GM23338 (cell line): ENCODE measurements around the gene KLHL4. TPM values are rescaled to one million over a fixed set of nuclear protein-coding genes. Genes with fewer than 3 reads are reported as not detected.

ENCODE experiments used
- ATAC-seq: fragments of 200-7000 bp; cut with Tn5 transposase; 3 replicates; pipeline ENCODE4 v1.9.1; 2020
- DNase-seq: peaks from one replicate; pipeline ENCODE4 v3.0.0-alpha.2; 2015; ENCODE audit warnings: low spot score
- H2AFZ ChIP-seq: fragments of 200-600 bp; sonication (generic); 2 replicates; pipeline ENCODE4 v1.8.0; 2016; ENCODE audit warnings: antibody characterized with exemption, mild to moderate bottlenecking, moderate library complexity
- H3F3A ChIP-seq: fragments of 200-600 bp; sonication (generic); replicated peaks from 2 replicates; pipeline ENCODE4 v1.8.0; 2017; ENCODE audit warnings: antibody characterized with exemption, mixed run types, low read depth
- H3K27ac ChIP-seq: fragments of 200-600 bp; sonication (generic); 2 replicates; pipeline ENCODE4 v1.6.1; 2016; ENCODE audit warnings: low read depth
- H3K27me3 ChIP-seq: fragments of 200-600 bp; sonication (generic); 2 replicates; pipeline ENCODE4 v1.8.0; 2016; ENCODE audit warnings: mild to moderate bottlenecking, mixed run types, moderate library complexity; ENCODE audit not compliant: insufficient read depth
- H3K36me3 ChIP-seq: fragments of 200-600 bp; sonication (generic); 2 replicates; pipeline ENCODE4 v1.8.0; 2016; ENCODE audit warnings: mild to moderate bottlenecking; ENCODE audit not compliant: insufficient read depth
- H3K4me1 ChIP-seq: fragments of 200-600 bp; sonication (generic); 2 replicates; pipeline ENCODE4 v1.8.0; 2016; ENCODE audit warnings: mild to moderate bottlenecking, moderate library complexity; ENCODE audit not compliant: insufficient read depth
- H3K4me2 ChIP-seq: fragments of 200-600 bp; sonication (generic); 2 replicates; pipeline ENCODE4 v1.7.1; 2017; ENCODE audit warnings: mixed run types
- H3K4me3 ChIP-seq: fragments of 200-600 bp; sonication (generic); 2 replicates; pipeline ENCODE4 v1.6.1; 2016; ENCODE audit warnings: mixed run types
- H3K79me2 ChIP-seq: fragments of 200-600 bp; sonication (generic); replicated peaks from 2 replicates; pipeline ENCODE4 v1.8.0; 2017; ENCODE audit warnings: mild to moderate bottlenecking; ENCODE audit not compliant: insufficient read depth
- H3K9me2 ChIP-seq: fragments of 200-600 bp; sonication (generic); 2 replicates; pipeline ENCODE4 v1.8.0; 2017; ENCODE audit not compliant: insufficient read depth
- H4K20me1 ChIP-seq: fragments of 200-600 bp; sonication (generic); replicated peaks from 2 replicates; pipeline ENCODE4 v1.8.0; 2017; ENCODE audit warnings: mild to moderate bottlenecking; ENCODE audit not compliant: insufficient read depth
- H3K27ac Mint-ChIP-seq: 2 replicates; pipeline ENCODE4 v1.8.0; 2020; ENCODE audit warnings: inconsistent platforms, mild to moderate bottlenecking, moderate library complexity, mixed read lengths
- H3K27me3 Mint-ChIP-seq: 3 replicates; pipeline ENCODE4 v1.8.0; 2022; ENCODE audit warnings: low read depth, mild to moderate bottlenecking, moderate library complexity, mixed read lengths, inconsistent platforms; ENCODE audit not compliant: insufficient read depth, poor library complexity
- H3K36me3 Mint-ChIP-seq: 3 replicates; pipeline ENCODE4 v1.8.0; 2021; ENCODE audit warnings: low read depth, mild to moderate bottlenecking, inconsistent platforms, moderate library complexity, mixed read lengths
- H3K4me1 Mint-ChIP-seq: 3 replicates; pipeline ENCODE4 v1.8.0; 2020; ENCODE audit warnings: mild to moderate bottlenecking, inconsistent platforms, mixed read lengths
- H3K4me3 Mint-ChIP-seq: 3 replicates; pipeline ENCODE4 v1.8.0; 2021; ENCODE audit warnings: moderate library complexity, mild to moderate bottlenecking, inconsistent platforms, mixed read lengths
- H3K9me3 Mint-ChIP-seq: 3 replicates; pipeline ENCODE4 v1.8.0; 2020; ENCODE audit warnings: moderate library complexity, mild to moderate bottlenecking, inconsistent platforms, mixed read lengths
- CREB1 ChIP-seq: fragments of 250-450 bp; sonication (Bioruptor Pico); IDR thresholded peaks from 2 replicates; pipeline ENCODE4 v1.5.0; 2020; ENCODE audit warnings: low read depth, mild to moderate bottlenecking, moderate library complexity
- EZH2 ChIP-seq: fragments of 200-600 bp; sonication (generic); IDR thresholded peaks from one replicate; pipeline ENCODE4 v1.8.0; 2017; ENCODE audit warnings: antibody characterized with exemption, mild to moderate bottlenecking, low read depth; ENCODE audit not compliant: unreplicated experiment
- EZH2phosphoT487 ChIP-seq: fragments of 200-600 bp; sonication (generic); IDR thresholded peaks from one replicate; pipeline ENCODE4 v1.8.1; 2018; ENCODE audit warnings: antibody characterized with exemption; ENCODE audit not compliant: unreplicated experiment
- JUNB ChIP-seq: IDR thresholded peaks from one replicate; pipeline ENCODE4 v1.6.1; 2016; ENCODE audit warnings: antibody characterized with exemption; ENCODE audit not compliant: unreplicated experiment
- NANOG ChIP-seq: IDR thresholded peaks from 2 replicates; pipeline ENCODE4 v1.6.1; 2016; ENCODE audit warnings: antibody characterized with exemption, borderline replicate concordance
- POLR2AphosphoS5 ChIP-seq: IDR thresholded peaks from 2 replicates; pipeline ENCODE4 v1.6.1; 2016; ENCODE audit warnings: antibody characterized with exemption, low read depth
- STAT1 ChIP-seq: IDR thresholded peaks from one replicate; pipeline ENCODE4 v1.6.1; 2016; ENCODE audit warnings: antibody characterized with exemption; ENCODE audit not compliant: unreplicated experiment
- ZNF114 ChIP-seq: fragments of 250-450 bp; sonication (Bioruptor Pico); IDR thresholded peaks from 2 replicates; pipeline ENCODE4 v1.5.0; 2020; ENCODE audit warnings: mild to moderate bottlenecking, moderate library complexity
- ZNF331 ChIP-seq: fragments of 250-450 bp; sonication (Bioruptor Pico); IDR thresholded peaks from 2 replicates; pipeline ENCODE4 v1.5.0; 2020; ENCODE audit warnings: low read depth, mild to moderate bottlenecking, moderate library complexity
- polyA plus RNA-seq: library from polyadenylated mRNA; unstranded; fragments of >200 nt; fragmentation: Nextera tagmentation; extraction: Ambion mirVana; gene quantifications from 2 replicates; pipeline ENCODE4 v1.2.1, GENCODE V29; 2016
- total RNA-seq: library from RNA; depleted of rRNA; stranded (reverse); fragments of >200 nt; shearing (Covaris generic); gene quantifications from 2 replicates; pipeline ENCODE4 v1.2.3, GENCODE V29; 2014
- TF ChIP-seq, protein P1 (sequence below): IDR thresholded peaks from 2 replicates; pipeline ENCODE4 v1.6.1; 2016; ENCODE audit warnings: antibody characterized with exemption
- TF ChIP-seq, protein P2 (sequence below): fragments of 250-450 bp; sonication (Bioruptor Pico); IDR thresholded peaks from 2 replicates; pipeline ENCODE4 v1.5.0; 2020; ENCODE audit warnings: mild to moderate bottlenecking, moderate library complexity
- TF ChIP-seq, protein P3 (sequence below): IDR thresholded peaks from one replicate; pipeline ENCODE4 v1.6.1; 2018; ENCODE audit warnings: antibody characterized with exemption; ENCODE audit not compliant: unreplicated experiment
- TF ChIP-seq, protein P4 (sequence below), 2 experiments: fragments of 200-600 bp in 1 of 2; sonication (generic) in 1 of 2; conservative IDR thresholded peaks; 2 replicates each; pipeline versions ENCODE4 v1.5.1 to v1.6.1; 2016 to 2017; ENCODE audit warnings: antibody characterized with exemption in 2 of 2, low read depth in 2 of 2, mild to moderate bottlenecking in 2 of 2, moderate library complexity in 1 of 2

Gene KLHL4
- total and polyA plus RNA-seq, 2 experiments from 2014 or later: 1.8 to 6.2 TPM

DNA sequence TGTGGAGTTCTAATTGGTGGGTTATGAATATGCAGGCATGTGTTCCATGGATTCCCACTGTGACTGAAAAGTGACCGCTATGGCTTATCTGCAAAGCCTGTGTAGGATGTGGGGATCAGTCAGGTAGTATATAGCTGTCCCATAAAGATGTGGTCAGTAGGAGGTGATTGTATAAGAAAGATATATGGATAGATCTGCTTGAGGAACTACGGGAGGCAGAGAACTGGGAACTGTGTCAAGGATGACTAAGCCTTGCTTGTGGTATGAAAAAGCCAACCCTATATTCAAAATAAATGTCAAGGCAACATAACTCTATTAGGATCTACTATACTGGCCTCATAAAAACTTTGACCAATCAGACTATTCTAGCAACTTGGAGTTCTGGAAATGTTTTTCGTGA, 185.2 kb downstream of the KLHL4 start:
- H3K4me1 Mint-ChIP-seq: peaks cover 5% of the 10 kb centered on the region
- no peak overlapping the region for H3K4me3 Mint-ChIP-seq
- no peak for TF ChIP-seq POLR2AphosphoS5
- TF ChIP-seq, protein P1, sequence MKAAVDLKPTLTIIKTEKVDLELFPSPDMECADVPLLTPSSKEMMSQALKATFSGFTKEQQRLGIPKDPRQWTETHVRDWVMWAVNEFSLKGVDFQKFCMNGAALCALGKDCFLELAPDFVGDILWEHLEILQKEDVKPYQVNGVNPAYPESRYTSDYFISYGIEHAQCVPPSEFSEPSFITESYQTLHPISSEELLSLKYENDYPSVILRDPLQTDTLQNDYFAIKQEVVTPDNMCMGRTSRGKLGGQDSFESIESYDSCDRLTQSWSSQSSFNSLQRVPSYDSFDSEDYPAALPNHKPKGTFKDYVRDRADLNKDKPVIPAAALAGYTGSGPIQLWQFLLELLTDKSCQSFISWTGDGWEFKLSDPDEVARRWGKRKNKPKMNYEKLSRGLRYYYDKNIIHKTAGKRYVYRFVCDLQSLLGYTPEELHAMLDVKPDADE: no peak
- TF ChIP-seq ZNF114 (CRISPR knock-in tag): no peak
- no peak for TF ChIP-seq EZH2
- TF ChIP-seq STAT1: no peak
- TF ChIP-seq NANOG: no peak
- no peak for TF ChIP-seq ZNF331 (CRISPR knock-in tag)
- no peak for TF ChIP-seq CREB1 (CRISPR knock-in tag)
- TF ChIP-seq, protein P2, sequence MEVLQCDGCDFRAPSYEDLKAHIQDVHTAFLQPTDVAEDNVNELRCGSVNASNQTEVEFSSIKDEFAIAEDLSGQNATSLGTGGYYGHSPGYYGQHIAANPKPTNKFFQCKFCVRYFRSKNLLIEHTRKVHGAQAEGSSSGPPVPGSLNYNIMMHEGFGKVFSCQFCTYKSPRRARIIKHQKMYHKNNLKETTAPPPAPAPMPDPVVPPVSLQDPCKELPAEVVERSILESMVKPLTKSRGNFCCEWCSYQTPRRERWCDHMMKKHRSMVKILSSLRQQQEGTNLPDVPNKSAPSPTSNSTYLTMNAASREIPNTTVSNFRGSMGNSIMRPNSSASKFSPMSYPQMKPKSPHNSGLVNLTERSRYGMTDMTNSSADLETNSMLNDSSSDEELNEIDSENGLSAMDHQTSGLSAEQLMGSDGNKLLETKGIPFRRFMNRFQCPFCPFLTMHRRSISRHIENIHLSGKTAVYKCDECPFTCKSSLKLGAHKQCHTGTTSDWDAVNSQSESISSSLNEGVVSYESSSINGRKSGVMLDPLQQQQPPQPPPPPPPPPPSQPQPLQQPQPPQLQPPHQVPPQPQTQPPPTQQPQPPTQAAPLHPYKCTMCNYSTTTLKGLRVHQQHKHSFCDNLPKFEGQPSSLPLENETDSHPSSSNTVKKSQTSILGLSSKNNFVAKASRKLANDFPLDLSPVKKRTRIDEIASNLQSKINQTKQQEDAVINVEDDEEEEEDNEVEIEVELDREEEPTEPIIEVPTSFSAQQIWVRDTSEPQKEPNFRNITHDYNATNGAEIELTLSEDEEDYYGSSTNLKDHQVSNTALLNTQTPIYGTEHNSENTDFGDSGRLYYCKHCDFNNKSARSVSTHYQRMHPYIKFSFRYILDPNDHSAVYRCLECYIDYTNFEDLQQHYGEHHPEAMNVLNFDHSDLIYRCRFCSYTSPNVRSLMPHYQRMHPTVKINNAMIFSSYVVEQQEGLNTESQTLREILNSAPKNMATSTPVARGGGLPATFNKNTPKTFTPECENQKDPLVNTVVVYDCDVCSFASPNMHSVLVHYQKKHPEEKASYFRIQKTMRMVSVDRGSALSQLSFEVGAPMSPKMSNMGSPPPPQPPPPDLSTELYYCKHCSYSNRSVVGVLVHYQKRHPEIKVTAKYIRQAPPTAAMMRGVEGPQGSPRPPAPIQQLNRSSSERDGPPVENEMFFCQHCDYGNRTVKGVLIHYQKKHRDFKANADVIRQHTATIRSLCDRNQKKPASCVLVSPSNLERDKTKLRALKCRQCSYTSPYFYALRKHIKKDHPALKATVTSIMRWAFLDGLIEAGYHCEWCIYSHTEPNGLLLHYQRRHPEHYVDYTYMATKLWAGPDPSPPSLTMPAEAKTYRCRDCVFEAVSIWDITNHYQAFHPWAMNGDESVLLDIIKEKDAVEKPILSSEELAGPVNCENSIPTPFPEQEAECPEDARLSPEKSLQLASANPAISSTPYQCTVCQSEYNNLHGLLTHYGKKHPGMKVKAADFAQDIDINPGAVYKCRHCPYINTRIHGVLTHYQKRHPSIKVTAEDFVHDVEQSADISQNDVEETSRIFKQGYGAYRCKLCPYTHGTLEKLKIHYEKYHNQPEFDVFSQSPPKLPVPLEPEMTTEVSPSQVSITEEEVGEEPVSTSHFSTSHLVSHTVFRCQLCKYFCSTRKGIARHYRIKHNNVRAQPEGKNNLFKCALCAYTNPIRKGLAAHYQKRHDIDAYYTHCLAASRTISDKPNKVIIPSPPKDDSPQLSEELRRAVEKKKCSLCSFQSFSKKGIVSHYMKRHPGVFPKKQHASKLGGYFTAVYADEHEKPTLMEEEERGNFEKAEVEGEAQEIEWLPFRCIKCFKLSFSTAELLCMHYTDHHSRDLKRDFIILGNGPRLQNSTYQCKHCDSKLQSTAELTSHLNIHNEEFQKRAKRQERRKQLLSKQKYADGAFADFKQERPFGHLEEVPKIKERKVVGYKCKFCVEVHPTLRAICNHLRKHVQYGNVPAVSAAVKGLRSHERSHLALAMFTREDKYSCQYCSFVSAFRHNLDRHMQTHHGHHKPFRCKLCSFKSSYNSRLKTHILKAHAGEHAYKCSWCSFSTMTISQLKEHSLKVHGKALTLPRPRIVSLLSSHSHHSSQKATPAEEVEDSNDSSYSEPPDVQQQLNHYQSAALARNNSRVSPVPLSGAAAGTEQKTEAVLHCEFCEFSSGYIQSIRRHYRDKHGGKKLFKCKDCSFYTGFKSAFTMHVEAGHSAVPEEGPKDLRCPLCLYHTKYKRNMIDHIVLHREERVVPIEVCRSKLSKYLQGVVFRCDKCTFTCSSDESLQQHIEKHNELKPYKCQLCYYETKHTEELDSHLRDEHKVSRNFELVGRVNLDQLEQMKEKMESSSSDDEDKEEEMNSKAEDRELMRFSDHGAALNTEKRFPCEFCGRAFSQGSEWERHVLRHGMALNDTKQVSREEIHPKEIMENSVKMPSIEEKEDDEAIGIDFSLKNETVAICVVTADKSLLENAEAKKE (CRISPR knock-in tag): no peak
- no peak for TF ChIP-seq JUNB
- no peak for TF ChIP-seq EZH2phosphoT487
- TF ChIP-seq, protein P3, sequence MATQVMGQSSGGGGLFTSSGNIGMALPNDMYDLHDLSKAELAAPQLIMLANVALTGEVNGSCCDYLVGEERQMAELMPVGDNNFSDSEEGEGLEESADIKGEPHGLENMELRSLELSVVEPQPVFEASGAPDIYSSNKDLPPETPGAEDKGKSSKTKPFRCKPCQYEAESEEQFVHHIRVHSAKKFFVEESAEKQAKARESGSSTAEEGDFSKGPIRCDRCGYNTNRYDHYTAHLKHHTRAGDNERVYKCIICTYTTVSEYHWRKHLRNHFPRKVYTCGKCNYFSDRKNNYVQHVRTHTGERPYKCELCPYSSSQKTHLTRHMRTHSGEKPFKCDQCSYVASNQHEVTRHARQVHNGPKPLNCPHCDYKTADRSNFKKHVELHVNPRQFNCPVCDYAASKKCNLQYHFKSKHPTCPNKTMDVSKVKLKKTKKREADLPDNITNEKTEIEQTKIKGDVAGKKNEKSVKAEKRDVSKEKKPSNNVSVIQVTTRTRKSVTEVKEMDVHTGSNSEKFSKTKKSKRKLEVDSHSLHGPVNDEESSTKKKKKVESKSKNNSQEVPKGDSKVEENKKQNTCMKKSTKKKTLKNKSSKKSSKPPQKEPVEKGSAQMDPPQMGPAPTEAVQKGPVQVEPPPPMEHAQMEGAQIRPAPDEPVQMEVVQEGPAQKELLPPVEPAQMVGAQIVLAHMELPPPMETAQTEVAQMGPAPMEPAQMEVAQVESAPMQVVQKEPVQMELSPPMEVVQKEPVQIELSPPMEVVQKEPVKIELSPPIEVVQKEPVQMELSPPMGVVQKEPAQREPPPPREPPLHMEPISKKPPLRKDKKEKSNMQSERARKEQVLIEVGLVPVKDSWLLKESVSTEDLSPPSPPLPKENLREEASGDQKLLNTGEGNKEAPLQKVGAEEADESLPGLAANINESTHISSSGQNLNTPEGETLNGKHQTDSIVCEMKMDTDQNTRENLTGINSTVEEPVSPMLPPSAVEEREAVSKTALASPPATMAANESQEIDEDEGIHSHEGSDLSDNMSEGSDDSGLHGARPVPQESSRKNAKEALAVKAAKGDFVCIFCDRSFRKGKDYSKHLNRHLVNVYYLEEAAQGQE: no peak
- TF ChIP-seq, protein P4, sequence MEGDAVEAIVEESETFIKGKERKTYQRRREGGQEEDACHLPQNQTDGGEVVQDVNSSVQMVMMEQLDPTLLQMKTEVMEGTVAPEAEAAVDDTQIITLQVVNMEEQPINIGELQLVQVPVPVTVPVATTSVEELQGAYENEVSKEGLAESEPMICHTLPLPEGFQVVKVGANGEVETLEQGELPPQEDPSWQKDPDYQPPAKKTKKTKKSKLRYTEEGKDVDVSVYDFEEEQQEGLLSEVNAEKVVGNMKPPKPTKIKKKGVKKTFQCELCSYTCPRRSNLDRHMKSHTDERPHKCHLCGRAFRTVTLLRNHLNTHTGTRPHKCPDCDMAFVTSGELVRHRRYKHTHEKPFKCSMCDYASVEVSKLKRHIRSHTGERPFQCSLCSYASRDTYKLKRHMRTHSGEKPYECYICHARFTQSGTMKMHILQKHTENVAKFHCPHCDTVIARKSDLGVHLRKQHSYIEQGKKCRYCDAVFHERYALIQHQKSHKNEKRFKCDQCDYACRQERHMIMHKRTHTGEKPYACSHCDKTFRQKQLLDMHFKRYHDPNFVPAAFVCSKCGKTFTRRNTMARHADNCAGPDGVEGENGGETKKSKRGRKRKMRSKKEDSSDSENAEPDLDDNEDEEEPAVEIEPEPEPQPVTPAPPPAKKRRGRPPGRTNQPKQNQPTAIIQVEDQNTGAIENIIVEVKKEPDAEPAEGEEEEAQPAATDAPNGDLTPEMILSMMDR (conservative IDR thresholded peaks at IDR 0.05; ENCODE audit: low read depth in 2 of 2): no peak
- Histone ChIP-seq H3K4me3 (no peak overlapping the region), H3K36me3 (no peaks in the 10 kb centered on the region), H3K27ac (no peak overlapping the region), H3K4me1 (0 out of 2 replicates have a peak, but pooled peaks cover 4% of the 10 kb centered on the region), H4K20me1 (no peaks in the 10 kb centered on the region), H3K79me2 (no peaks in the 10 kb centered on the region), H3F3A (no peaks in the 10 kb centered on the region), H3K4me2 (no peak overlapping the region), H3K27me3 (no peaks in the 10 kb centered on the region), H2AFZ (no peak overlapping the region), H3K9me2 (no peaks in the 10 kb centered on the region)
- peaks cover 11% of the 10 kb centered on the region for H3K36me3 Mint-ChIP-seq
- ATAC-seq (no peak), DNase-seq (no peak)
- H3K27me3 Mint-ChIP-seq: no peaks in the 10 kb centered on the region
- H3K9me3 Mint-ChIP-seq: peaks cover 10% of the 10 kb centered on the region
- no peak overlapping the region for H3K27ac Mint-ChIP-seq
